Esophagus squamous epithelium (tissue), 4 donors: ENCODE data around the gene OTULINL.

Experiments
- POLR2A ChIP-seq, 4 donors: fragments of 450-650 bp; IDR thresholded peaks; one replicate each; pipeline ENCODE4 v1.6.1; 2017; ENCODE audit warnings: antibody characterized with exemption in 4 of 4, mild to moderate bottlenecking in 4 of 4, moderate library complexity in 3 of 4
- TF ChIP-seq, protein P1 (sequence below), 6 experiments: fragments of 450-650 bp in 4 of 6; fragments of 200-600 bp in 2 of 6; sonication (generic) in 2 of 6; IDR thresholded peaks; one replicate each; pipeline ENCODE4 v1.5.1; 2016 to 2019; ENCODE audit warnings: antibody characterized with exemption in 6 of 6, mild to moderate bottlenecking in 4 of 6, moderate library complexity in 4 of 6

DNA sequence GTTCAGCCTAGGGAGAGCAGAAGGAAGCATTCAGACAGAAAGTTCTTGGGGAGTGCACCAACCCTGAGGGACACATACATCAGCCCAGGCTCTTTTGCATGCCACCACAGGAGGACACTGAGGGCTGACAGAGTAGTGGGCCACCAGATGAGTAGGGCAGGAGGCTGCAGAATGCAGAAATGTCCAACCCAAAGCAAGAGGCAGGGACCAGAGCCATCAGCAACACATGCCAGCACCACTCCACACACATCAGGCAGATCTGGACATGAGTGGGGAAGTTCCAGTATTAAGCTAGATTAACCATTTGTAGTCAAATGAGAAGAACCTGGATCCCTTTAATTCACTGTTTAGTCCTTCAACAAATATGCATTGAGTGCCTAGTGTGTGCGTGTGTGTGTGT is 35.7 kb upstream of the OTULINL start:
- TF ChIP-seq, protein P1, sequence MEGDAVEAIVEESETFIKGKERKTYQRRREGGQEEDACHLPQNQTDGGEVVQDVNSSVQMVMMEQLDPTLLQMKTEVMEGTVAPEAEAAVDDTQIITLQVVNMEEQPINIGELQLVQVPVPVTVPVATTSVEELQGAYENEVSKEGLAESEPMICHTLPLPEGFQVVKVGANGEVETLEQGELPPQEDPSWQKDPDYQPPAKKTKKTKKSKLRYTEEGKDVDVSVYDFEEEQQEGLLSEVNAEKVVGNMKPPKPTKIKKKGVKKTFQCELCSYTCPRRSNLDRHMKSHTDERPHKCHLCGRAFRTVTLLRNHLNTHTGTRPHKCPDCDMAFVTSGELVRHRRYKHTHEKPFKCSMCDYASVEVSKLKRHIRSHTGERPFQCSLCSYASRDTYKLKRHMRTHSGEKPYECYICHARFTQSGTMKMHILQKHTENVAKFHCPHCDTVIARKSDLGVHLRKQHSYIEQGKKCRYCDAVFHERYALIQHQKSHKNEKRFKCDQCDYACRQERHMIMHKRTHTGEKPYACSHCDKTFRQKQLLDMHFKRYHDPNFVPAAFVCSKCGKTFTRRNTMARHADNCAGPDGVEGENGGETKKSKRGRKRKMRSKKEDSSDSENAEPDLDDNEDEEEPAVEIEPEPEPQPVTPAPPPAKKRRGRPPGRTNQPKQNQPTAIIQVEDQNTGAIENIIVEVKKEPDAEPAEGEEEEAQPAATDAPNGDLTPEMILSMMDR (IDR thresholded peaks at IDR 0.05): no peak
- TF ChIP-seq POLR2A (IDR thresholded peaks at IDR 0.05): no peak
